AG04449 (cell line): ENCODE results near the gene MTAP.
A peak's percentile ranks its signal among the peaks of the same experiment; 100 is the strongest.
"Not testable (repeated sequence)": the region's sequence is repeated elsewhere in the genome, so short reads cannot be mapped to it uniquely, and the experiment has no call there.

Source experiments
- CTCF ChIA-PET: fragments of 350-600 bp; formaldehyde crosslinking; extraction: SDS; loops from one replicate; lab custom pipeline; 2021; ENCODE audit warnings: antibody characterized with exemption; lab: Yijun Ruan, JAX
- POLR2A ChIA-PET: fragments of 400-600, 350-600 bp; formaldehyde crosslinking; extraction: SDS; loops from one replicate; lab custom pipeline; 2020; ENCODE audit warnings: antibody characterized with exemption, inconsistent platforms; lab: Yijun Ruan, JAX
- DNase-seq: peaks from one replicate; pipeline ENCODE4 v3.0.0-alpha.2; 2010; ENCODE audit warnings: low read depth, low spot score
- H3K4me3 ChIP-seq: 2 replicates; pipeline ENCODE4 v1.5.1; 2011; ENCODE audit warnings: low read depth, mild to moderate bottlenecking, control low read depth, low read length
- TF ChIP-seq, protein P1 (sequence below): IDR thresholded peaks from one replicate; pipeline ENCODE4 v1.5.1; 2011; ENCODE audit warnings: mild to moderate bottlenecking, moderate library complexity, low read length, control low read depth, inconsistent platforms; ENCODE audit not compliant: insufficient read depth; ENCODE audit errors: missing control alignments

Gene MTAP

DNA sequence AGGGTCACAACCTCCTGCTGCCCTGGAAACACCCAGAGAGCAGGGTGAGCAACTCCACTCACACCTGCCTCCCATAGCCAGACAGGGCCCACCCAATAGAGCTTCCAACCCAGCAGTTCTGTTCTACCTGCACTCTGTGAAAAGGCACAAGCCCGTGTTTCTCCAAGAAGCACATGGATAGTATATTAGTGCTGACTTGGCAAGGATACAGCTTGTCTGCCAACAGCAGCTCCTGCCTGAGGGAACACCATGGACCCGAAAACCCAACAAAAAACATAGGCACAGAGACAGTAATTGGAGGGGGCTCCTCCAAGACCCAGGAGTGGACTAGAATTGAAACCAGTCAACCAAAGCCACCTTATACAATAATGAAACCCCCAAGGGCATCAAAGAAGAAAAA is 143.2 kb downstream of the MTAP start:
- DNase-seq: no peak
- no peak overlapping the region for H3K4me3 ChIP-seq
- TF ChIP-seq, protein P1, sequence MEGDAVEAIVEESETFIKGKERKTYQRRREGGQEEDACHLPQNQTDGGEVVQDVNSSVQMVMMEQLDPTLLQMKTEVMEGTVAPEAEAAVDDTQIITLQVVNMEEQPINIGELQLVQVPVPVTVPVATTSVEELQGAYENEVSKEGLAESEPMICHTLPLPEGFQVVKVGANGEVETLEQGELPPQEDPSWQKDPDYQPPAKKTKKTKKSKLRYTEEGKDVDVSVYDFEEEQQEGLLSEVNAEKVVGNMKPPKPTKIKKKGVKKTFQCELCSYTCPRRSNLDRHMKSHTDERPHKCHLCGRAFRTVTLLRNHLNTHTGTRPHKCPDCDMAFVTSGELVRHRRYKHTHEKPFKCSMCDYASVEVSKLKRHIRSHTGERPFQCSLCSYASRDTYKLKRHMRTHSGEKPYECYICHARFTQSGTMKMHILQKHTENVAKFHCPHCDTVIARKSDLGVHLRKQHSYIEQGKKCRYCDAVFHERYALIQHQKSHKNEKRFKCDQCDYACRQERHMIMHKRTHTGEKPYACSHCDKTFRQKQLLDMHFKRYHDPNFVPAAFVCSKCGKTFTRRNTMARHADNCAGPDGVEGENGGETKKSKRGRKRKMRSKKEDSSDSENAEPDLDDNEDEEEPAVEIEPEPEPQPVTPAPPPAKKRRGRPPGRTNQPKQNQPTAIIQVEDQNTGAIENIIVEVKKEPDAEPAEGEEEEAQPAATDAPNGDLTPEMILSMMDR: no peak
- ChIA-PET CTCF (no interaction called here), POLR2A (no interaction called here)

DNA sequence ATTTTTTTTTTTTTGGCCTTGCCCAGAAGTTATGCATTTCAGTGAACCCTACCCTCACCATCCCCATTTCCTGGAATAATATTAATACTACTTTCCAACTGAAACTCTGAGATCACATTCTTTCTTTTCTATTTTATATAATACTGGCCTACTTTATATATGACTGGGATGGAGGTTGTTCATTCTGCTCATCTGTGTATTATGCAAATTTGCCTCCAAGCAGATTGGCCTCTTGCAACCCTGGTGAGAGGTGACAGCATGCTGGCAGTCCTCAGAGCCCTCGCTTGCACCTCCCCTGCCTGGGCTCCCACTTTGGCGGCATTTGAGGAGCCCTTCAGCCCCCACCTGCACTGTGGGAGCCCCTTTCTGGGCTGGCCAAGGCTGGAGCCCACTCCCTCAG is 156.4 kb downstream of the MTAP start:
- POLR2A ChIA-PET: no interaction called here
- no peak for DNase-seq
- CTCF ChIA-PET: no interaction called here
- TF ChIP-seq, protein P1: no peak
- no peak overlapping the region for H3K4me3 ChIP-seq

DNA sequence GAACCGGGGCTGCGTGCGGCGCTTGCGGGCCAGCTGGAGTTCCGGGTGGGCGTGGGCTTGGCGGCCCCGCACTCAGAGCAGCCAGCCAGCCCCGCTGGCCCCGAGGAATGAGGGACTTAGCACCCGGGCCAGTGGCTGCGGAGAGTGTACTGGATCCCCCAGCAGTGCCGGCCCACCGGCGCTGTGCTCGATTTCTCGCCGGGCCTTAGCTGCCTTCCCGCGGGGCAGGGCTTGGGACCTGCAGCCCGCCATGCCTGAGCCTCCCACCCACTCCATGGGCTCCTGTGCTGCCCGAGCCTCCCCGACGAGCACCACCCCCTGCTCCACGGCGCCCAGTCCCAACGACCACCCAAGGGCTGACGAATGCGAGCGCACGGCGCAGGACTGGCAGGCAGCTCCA is 156.8 kb downstream of the MTAP start:
- H3K4me3 ChIP-seq, CTCF ChIA-PET, DNase-seq, POLR2A ChIA-PET: not testable (repeated sequence)

DNA sequence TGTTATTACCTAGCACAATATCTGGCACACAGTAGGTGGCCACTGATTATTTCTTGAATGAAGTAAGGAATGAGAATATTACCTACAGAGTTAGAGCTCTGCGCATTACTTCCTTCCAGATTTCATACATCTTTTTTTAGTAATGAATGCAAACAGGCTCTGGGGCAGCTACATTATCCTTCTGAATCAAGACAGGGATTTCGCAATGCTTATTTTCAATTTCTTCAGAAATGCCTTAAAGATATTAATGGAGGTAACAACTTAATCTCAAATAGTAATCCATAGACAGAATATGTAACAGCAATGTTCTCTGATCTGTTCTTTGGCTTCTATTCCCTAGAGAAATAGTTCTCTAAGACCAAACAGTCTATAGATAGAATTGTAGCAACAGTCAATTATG is 159.1 kb downstream of the MTAP start:
- ChIA-PET POLR2A (no interaction called here), CTCF (interaction anchor here (1.0 to 1.2 kb wide), 2 partner anchors 47 to 149 kb away, joined by 3 to 4 read pairs; no protein-coding TSS in a partner anchor)
- TF ChIP-seq, protein P1: no peak
- DNase-seq: no peak
- no peak overlapping the region for H3K4me3 ChIP-seq

DNA sequence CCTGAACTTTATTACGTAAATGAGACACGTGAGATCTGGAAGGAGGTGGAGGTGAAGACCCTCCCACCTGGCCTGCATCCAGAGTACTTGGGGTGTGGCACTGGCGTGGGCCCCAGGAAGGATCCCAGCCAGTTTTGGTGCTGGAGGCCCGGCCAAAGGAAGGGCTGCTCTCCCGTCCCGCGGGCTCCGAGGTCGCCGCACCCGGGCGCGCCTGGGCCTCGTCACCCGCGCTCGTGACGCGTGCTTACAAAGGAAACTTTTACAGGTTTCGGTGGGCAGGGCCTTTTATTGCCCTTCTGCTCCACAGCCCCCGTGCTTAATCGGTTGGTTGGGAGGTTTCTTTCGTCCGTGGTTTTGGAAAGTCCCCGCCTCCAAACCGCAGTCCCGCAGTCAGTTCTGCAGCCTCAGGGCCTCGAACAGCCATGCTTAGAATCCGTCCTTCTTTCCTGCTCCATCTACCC is 162.5 kb downstream of the MTAP start:
- H3K4me3 ChIP-seq: peak overlapping the region; percentile 47
- TF ChIP-seq, protein P1: no peak
- CTCF ChIA-PET: no interaction called here
- no peak for DNase-seq
- POLR2A ChIA-PET: no interaction called here

DNA sequence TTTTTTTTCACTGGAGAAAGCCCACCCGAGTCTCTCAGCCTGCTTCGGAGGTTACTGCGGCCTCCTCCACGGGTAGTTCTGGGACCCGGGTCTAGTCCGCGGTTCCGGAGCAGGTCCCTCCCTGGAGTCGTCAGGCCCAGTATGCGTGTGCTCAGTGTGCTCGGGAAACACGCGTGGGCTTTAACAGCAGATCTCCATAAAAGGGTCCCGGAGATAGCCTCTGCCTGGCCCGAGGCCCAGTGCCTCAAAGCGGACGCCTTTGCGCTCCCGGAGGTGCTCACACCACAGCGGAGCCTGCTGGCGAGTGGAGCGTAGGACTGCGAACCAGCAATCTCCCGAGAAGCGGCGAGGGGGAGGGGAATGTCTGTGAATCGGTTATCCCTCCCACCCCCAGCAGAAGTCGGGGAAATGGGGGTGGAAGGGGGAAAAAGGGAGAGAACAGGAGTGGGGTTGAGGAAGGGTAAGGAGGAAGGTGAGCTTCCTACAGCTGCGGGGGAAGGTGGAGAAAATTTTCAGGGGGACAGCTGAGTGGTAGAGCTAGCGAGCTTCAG is 163.0 kb downstream of the MTAP start:
- TF ChIP-seq, protein P1: peak; percentile 86
- peak overlapping the region; percentile 47 for H3K4me3 ChIP-seq
- no peak for DNase-seq
- ChIA-PET CTCF (interaction anchor here (0.7 to 1.2 kb wide), 8 partner anchors 12 to 154 kb away, joined by 3 to 7 read pairs (median 4); no protein-coding TSS in a partner anchor), POLR2A (no interaction called here)

DNA sequence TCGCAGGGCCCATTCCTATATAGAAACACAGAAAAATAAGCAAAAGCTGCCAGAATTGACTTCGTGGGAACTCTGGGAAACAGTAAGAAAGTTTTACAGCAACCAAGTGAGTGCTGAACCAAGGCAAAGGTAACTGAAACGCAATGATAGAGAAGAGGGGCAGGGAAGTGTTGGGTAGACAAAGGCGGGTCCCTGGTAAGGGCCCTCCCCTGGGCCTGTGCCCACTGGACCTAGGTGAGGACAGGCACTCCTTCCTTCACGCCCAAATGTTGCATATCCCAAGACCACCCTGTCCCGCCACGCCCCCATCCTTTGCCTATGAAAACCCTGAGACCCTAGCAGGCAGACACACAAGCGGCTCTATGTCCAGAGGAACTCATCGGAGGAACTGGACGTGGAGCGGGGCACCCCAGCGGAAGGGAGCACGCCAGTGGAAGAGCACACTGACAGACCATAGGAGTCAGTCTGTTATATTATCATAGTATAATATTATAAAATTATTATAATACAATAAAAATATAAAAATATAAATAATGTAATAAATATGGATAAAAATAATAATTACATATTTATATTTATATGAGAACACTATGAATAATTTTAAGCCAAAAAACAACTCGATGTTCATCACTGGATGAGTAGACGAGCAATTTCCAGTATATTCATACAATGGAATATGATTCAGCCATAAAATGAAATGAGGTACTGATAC is 163.9 kb downstream of the MTAP start:
- H3K4me3 ChIP-seq: no peak overlapping the region
- DNase-seq: no peak
- CTCF ChIA-PET: interaction anchor here (0.7 to 1.2 kb wide), 8 partner anchors 11 to 154 kb away, joined by 3 to 7 read pairs (median 4); no protein-coding TSS in a partner anchor
- TF ChIP-seq, protein P1: no peak
- POLR2A ChIA-PET: no interaction called here
